GM10266 (cell line): ENCODE results near the gene GNAI3.
"Not testable (repeated sequence)": the region's sequence is repeated elsewhere in the genome, so short reads cannot be mapped to it uniquely, and the experiment has no call there.

Source experiments
- DNase-seq: peaks from one replicate; pipeline ENCODE4 v3.0.0; 2012; ENCODE audit errors: extremely low spot score
- CTCF ChIP-seq: IDR thresholded peaks from 2 replicates; pipeline ENCODE4 v1.5.1; 2012; ENCODE audit warnings: mild to moderate bottlenecking, low read depth; ENCODE audit not compliant: control insufficient read depth, insufficient read depth; ENCODE audit errors: missing control alignments

The GNAI3 gene

GRCh38 chr1:109659997-109660690 lies 111.7 kb downstream of the GNAI3 start:
- no peak for TF ChIP-seq CTCF
- no peak for DNase-seq

GRCh38 chr1:109660691-109661026 lies 112.2 kb downstream of the GNAI3 start:
- not testable (repeated sequence) for DNase-seq

- no peak for DNase-seq
- TF ChIP-seq CTCF: no peak
These were observed 113.0 kb downstream of the GNAI3 start for GRCh38 chr1:109661391-109661790.

- TF ChIP-seq CTCF: no peak
These were observed 116.3 kb downstream of the GNAI3 start for GRCh38 chr1:109664671-109665070.

GRCh38 chr1:109667452-109668122 lies 119.2 kb downstream of the GNAI3 start, which contains the start of gene GSTM2:
Gene GSTM2 (plus strand): TSS chr1:109668057. CDS start chr1:109668116, 59 bp downstream.
- TF ChIP-seq CTCF: no peak
- peak; percentile 84 for DNase-seq

More at GRCh38 chr1:109664671-109665070, 116.3 kb downstream of the GNAI3 start:
- peak; percentile 0 for DNase-seq
